Nephron progenitor cell (in vitro differentiated cells): ENCODE results near the gene TBCD.

Experiments used
- DNase-seq: peaks from one replicate; pipeline ENCODE4 v3.0.0; 2021
- H3K27ac Mint-ChIP-seq: 2 replicates; pipeline ENCODE4 v1.8.0; 2021; ENCODE audit warnings: mild to moderate bottlenecking, moderate library complexity, mixed read lengths
- H3K27me3 Mint-ChIP-seq: 2 replicates; pipeline ENCODE4 v1.8.0; 2021; ENCODE audit warnings: mild to moderate bottlenecking, low read depth, mixed read lengths; ENCODE audit not compliant: poor library complexity
- H3K36me3 Mint-ChIP-seq: 2 replicates; pipeline ENCODE4 v1.8.0; 2021; ENCODE audit warnings: low read depth, mixed read lengths
- H3K4me1 Mint-ChIP-seq: 2 replicates; pipeline ENCODE4 v1.8.0; 2021; ENCODE audit warnings: mixed read lengths
- H3K4me3 Mint-ChIP-seq: 2 replicates; pipeline ENCODE4 v1.8.0; 2021; ENCODE audit warnings: mild to moderate bottlenecking, moderate library complexity, mixed read lengths
- H3K9me3 Mint-ChIP-seq: 2 replicates; pipeline ENCODE4 v1.8.0; 2021; ENCODE audit warnings: mild to moderate bottlenecking, moderate library complexity, mixed read lengths
- CTCF ChIP-seq: fragments of 200-600 bp; sonication (generic); IDR thresholded peaks from 2 replicates; pipeline ENCODE4 v1.5.0; 2021; ENCODE audit warnings: antibody characterized with exemption

The TBCD gene

GRCh38 chr17:82856361-82856760, 104.5 kb downstream of the TBCD start:
- Mint-ChIP-seq H3K27me3 (peaks cover 3% of the 10 kb centered on the region), H3K36me3 (peaks cover 40% of the 10 kb centered on the region), H3K4me1 (peaks cover 54% of the 10 kb centered on the region), H3K9me3 (peaks cover 8% of the 10 kb centered on the region), H3K4me3 (no peak overlapping the region), H3K27ac (no peak overlapping the region)
- no peak for TF ChIP-seq CTCF
- no peak for DNase-seq

- peaks cover 62% of the 10 kb centered on the region for H3K4me1 Mint-ChIP-seq
- DNase-seq, result no peak
- no peak for TF ChIP-seq CTCF
- peaks cover 38% of the 10 kb centered on the region for H3K36me3 Mint-ChIP-seq
- H3K9me3 Mint-ChIP-seq, result peaks cover 8% of the 10 kb centered on the region
- H3K4me3 Mint-ChIP-seq, result no peak overlapping the region
- H3K27me3 Mint-ChIP-seq, result peaks cover 3% of the 10 kb centered on the region
- peak overlapping the region; percentile 99 for H3K27ac Mint-ChIP-seq
Measured at GRCh38 chr17:82858376-82859126, 106.7 kb downstream of the TBCD start.

GRCh38 chr17:82859431-82860403, 107.9 kb downstream of the TBCD start:
- H3K4me3 Mint-ChIP-seq, result peak overlapping the region; percentile 26

GRCh38 chr17:82860606-82861392, 108.9 kb downstream of the TBCD start:
- no peak for TF ChIP-seq CTCF
- H3K4me3 Mint-ChIP-seq, result no peak overlapping the region
- peaks cover 8% of the 10 kb centered on the region for H3K9me3 Mint-ChIP-seq
- H3K4me1 Mint-ChIP-seq, result peaks cover 84% of the 10 kb centered on the region
- peak; percentile 39 for DNase-seq
- peak overlapping the region; percentile 99 for H3K27ac Mint-ChIP-seq
- peaks cover 21% of the 10 kb centered on the region for H3K36me3 Mint-ChIP-seq
- peaks cover 5% of the 10 kb centered on the region for H3K27me3 Mint-ChIP-seq

More at GRCh38 chr17:82859431-82860403, 107.9 kb downstream of the TBCD start:
- DNase-seq, result peak; percentile 71
- Mint-ChIP-seq H3K27ac (peak overlapping the region; percentile 99), H3K9me3 (peaks cover 8% of the 10 kb centered on the region), H3K27me3 (peaks cover 3% of the 10 kb centered on the region), H3K4me1 (peaks cover 73% of the 10 kb centered on the region), H3K36me3 (peaks cover 26% of the 10 kb centered on the region)
- TF ChIP-seq CTCF, result no peak

- peaks cover 5% of the 10 kb centered on the region for H3K27me3 Mint-ChIP-seq
- no peak overlapping the region for H3K27ac Mint-ChIP-seq
- no peak for TF ChIP-seq CTCF
- no peak for DNase-seq
- H3K36me3 Mint-ChIP-seq, result peaks cover 16% of the 10 kb centered on the region
- H3K4me1 Mint-ChIP-seq, result peaks cover 90% of the 10 kb centered on the region
- H3K4me3 Mint-ChIP-seq, result no peak overlapping the region
- H3K9me3 Mint-ChIP-seq, result peaks cover 5% of the 10 kb centered on the region
Measured at GRCh38 chr17:82861393-82861775, 109.5 kb downstream of the TBCD start.
